NCI-H526 treated with DMSO at 0.1 percent for 48 hours (cell line): Measurements from ENCODE around the gene CDS2.

Experiments used
- DNase-seq: peaks from one replicate; lab custom pipeline; 2025; lab: John Stamatoyannopoulos, UW

CDS2 gene

GRCh38 chr20:5212907-5213487 lies 86.2 kb downstream of the CDS2 start:
- DNase-seq = no peak

GRCh38 chr20:5214826-5215225 lies 88.0 kb downstream of the CDS2 start:
- DNase-seq = no peak

- DNase-seq = no peak
These were observed 89.0 kb downstream of the CDS2 start for GRCh38 chr20:5215672-5216304.

- DNase-seq = no peak
These were observed 89.9 kb downstream of the CDS2 start for GRCh38 chr20:5216663-5217062.

- no peak for DNase-seq
These were observed 90.8 kb downstream of the CDS2 start for GRCh38 chr20:5217616-5218015.

- DNase-seq = no peak
These were observed 93.7 kb downstream of the CDS2 start for GRCh38 chr20:5220321-5221060.

- no peak for DNase-seq
These were observed 94.2 kb downstream of the CDS2 start for GRCh38 chr20:5221061-5221430.

DNA sequence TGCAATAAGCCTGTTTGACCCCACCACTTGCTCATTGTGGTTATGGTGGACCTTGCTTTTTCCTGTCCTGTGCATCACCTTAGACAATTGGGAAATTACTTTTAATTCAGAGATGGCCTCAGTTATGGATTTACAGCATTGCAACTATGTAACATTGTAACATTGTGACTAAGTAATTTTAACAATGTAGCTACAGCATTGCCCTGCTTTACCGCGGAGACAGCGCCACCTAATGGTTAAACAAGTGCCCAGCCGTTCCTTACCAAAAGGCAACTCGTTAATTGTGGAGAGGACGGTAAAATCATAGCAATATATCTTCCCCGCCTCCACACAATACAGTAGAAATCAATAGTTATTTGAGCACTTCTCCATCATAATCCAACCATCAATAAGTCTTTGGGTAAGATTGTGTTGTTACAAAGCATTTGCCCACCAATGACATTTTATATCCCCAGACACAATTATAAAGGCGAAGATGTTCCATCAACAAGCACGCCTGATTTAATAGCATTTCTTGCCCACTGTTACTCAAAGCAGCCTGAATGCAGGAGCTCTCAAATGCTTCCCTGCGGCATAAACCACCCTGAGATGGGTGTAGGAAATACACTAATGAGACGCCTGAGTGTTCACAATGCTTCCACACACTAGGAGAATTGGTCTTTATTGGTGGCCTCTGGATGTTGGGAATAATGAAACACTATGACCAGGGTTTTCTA lies 96.3 kb downstream of the CDS2 start:
- DNase-seq = peak; percentile 27

GRCh38 chr20:5230544-5230943 lies 103.7 kb downstream of the CDS2 start:
- DNase-seq = no peak

GRCh38 chr20:5234158-5234557 lies 107.3 kb downstream of the CDS2 start:
- DNase-seq = no peak

GRCh38 chr20:5234978-5235377 lies 108.2 kb downstream of the CDS2 start:
- no peak for DNase-seq
